ENCODE measurements around the gene UBAP1.
"Not testable (repeated sequence)": the region's sequence is repeated elsewhere in the genome, so short reads cannot be mapped to it uniquely, and the experiment has no call there.

UBAP1 gene

DNA sequence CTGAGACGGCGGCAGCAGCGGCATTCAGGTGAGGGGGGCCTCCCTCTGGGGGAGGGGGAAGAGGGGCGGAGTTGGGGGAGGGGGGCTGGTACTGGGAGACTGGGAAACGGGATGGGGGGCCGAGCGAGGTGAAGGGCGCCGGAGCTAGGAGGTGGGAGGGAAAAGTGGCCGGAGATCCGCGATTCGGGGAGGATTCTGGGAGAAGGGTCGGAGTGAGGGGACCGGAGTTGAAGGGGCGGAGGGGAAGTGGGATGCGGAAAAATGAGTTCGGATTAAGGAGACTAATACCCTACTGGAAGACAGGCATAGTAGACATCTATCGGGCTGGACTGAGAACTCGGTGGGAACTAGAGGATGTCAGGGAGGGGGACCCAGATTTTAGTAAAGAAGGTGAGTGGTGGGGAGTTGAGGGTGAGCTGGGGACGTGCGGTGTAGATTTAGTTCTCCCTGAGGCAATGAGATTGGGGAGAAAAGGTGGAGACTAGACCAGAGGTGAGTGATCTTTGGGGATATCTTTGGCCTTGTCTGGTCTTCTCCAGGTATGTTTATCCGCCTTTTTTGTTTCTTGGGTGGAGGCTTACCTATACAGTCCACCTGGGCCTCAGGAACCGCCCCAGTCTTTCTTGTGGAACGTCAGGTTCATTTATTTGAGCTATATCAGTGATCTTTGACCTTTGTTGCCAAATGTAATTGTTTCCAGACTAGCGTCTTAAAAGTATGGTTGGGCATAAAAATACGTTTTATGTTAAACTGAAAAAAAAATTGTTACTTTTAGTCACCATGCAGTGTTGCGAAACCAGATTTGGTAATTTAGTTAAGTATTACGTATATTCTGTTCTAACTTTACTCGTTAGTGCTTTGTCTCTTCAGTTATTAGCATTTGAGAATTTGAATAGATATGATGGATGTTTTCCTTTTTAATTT is 632 bp downstream of the UBAP1 start:
- in situ Hi-C loops (cut with HindIII; ENCODE audit: low sequenced_read_pairs): no loop called here
- DNase-seq (ENCODE audit: low read depth): peak; percentile 4
- TF ChIP-seq, protein P1, sequence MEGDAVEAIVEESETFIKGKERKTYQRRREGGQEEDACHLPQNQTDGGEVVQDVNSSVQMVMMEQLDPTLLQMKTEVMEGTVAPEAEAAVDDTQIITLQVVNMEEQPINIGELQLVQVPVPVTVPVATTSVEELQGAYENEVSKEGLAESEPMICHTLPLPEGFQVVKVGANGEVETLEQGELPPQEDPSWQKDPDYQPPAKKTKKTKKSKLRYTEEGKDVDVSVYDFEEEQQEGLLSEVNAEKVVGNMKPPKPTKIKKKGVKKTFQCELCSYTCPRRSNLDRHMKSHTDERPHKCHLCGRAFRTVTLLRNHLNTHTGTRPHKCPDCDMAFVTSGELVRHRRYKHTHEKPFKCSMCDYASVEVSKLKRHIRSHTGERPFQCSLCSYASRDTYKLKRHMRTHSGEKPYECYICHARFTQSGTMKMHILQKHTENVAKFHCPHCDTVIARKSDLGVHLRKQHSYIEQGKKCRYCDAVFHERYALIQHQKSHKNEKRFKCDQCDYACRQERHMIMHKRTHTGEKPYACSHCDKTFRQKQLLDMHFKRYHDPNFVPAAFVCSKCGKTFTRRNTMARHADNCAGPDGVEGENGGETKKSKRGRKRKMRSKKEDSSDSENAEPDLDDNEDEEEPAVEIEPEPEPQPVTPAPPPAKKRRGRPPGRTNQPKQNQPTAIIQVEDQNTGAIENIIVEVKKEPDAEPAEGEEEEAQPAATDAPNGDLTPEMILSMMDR (IDR thresholded peaks at IDR 0.05; ENCODE audit: low read depth, low read length, missing control alignments): no peak
- H3K4me3 ChIP-seq (ENCODE audit: low read depth, low read length): peak overlapping the region; percentile 58

DNA sequence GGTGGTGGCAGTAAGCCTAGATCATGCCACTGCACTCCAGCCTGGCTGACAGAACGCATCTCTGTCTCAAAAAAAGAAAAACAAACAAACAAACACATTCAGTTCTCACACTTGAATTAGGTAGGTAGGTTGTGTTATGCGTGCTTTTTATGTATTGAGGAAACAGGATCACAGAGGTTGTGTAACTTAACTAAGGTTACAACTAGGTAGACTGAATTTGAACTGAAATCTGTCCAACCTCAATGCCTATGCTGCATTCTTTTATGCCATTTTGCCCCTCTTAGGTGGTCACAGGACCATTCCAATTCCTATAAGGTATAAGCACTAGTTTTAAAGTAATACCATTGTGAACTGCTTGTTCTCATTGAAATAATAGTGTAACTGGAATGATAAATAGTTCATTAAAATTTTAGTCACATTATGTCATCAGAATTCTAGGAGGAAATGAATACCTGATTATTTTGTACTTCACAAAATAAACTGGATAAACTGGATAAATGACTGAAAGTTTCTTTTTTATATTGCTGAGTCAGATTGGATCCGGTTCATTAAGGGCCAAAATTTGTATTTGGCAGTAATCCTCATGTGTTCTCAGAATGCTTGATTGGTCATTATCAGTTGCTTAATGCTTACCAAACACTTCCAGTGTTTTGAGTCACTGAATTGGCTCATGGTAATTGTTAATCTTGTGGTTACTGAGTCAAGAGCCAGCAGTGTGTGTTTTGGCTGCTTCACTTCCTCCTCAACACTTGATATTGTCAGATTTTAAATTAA is 7.1 kb downstream of the UBAP1 start:
- H3K4me3 ChIP-seq (ENCODE audit: low read depth, low read length): no peak overlapping the region
- in situ Hi-C loops (cut with HindIII; ENCODE audit: low sequenced_read_pairs): no loop called here
- peak; percentile 97 for DNase-seq (ENCODE audit: low read depth)
- TF ChIP-seq, protein P1 (IDR thresholded peaks at IDR 0.05; ENCODE audit: low read depth, low read length, missing control alignments): no peak

DNA sequence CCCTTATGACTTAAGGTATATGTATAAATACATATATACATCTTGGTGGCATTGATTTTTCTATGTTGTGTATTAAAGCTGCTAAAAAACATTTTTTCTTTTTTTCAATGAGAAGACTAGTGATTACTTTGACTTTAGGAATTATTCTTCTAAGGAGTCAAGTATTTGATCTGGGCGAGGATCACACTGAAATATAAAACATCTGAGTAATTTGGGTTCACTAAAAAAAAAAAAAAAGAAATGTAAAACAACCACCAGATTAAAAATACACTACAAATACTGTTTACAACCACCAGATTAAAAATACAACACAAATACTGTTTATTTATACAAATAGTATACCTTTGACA is 9.0 kb downstream of the UBAP1 start:
- in situ Hi-C loops (cut with HindIII; ENCODE audit: low sequenced_read_pairs): no loop called here
- TF ChIP-seq, protein P1 (IDR thresholded peaks at IDR 0.05; ENCODE audit: low read depth, low read length, missing control alignments): no peak
- no peak overlapping the region for H3K4me3 ChIP-seq (ENCODE audit: low read depth, low read length)
- DNase-seq (ENCODE audit: low read depth): no peak

DNA sequence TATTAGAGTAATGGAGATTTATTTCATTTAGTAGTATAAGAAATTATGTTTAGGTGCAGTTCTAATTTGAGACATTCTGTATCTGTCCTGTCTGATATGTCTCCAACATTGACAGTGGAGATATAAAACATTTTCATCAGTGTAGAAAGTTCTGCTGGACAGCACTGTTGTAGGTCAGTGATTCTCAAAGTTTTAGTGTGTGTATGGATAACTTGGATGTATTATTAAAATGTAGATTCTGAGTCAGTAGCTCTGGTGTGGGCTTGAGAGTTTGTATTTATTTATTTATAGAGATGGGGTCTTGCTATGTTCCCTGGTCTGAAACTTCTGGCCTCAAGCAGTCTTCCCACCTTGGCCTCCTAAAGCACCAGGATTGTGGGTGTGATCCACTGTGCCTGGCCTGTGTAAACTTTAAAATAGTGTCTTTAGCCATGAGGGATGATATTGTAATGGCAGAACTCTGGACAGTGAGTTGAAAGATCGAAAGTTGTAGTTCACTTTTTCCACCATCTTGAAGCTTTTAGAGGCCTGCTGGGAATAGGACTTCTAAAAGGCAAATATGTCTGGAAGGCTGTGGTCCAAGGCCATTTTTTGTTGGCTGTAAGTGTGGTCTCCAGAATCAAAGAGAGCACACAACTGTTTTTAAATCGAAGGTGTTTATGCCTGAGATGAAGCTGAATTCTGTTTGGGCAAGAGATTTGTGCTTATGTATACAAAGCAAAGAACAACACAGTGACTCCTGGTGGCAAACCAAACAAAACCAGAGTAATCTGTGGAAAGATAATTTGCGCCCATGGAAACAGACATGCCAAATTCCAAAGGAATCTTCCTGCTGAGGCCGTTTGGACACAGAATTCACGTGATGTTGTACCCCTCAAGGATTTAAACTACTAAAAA is 12.4 kb downstream of the UBAP1 start:
- TF ChIP-seq, protein P1 (IDR thresholded peaks at IDR 0.05; ENCODE audit: low read depth, low read length, missing control alignments): peak; percentile 55
- no peak overlapping the region for H3K4me3 ChIP-seq (ENCODE audit: low read depth, low read length)
- DNase-seq (ENCODE audit: low read depth): peak; percentile 38
- in situ Hi-C loops (cut with HindIII; ENCODE audit: low sequenced_read_pairs): no loop called here

DNA sequence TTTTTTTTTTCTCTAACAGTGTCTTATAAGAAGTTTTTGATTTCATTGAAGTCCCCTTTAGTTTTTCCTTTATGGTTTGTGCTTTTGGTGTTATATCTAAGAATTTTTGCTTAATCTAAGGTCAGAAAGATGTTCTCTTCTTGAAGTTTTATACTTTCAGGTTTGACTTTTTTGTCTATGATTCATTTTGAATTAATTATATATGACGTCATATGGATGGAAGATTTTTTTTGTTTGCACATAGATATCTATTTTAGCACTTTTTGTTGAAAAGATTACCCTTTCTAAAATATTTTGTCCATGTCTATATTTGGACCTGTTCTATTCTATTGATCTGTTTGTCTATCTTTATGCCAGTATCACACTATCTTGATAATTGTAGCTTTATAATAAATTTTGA is 16.3 kb downstream of the UBAP1 start:
- no peak for DNase-seq (ENCODE audit: low read depth)
- in situ Hi-C loops (cut with HindIII; ENCODE audit: low sequenced_read_pairs): no loop called here
- TF ChIP-seq, protein P1 (IDR thresholded peaks at IDR 0.05; ENCODE audit: low read depth, low read length, missing control alignments): no peak
- H3K4me3 ChIP-seq (ENCODE audit: low read depth, low read length): no peak overlapping the region

DNA sequence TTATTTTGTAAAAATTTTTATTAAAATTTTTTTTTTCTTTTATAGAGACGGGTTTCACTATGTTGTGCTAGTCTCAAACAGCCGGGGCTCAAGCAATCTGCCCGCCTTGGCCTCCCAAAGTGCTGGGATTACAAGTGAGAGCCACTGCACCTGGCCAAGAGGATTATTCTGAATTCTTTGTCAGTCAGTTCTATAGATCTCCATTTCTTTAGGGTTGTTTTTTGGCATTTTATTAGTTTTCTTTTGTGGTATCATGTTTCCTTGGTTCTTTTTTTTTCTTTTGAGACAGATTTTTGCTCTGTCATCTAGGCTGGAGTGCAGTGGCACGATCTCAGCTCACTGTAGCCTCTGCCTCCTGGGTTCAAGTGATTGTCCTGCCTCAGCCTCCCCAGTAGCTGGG is 18.4 kb downstream of the UBAP1 start:
- DNase-seq (ENCODE audit: low read depth); H3K4me3 ChIP-seq (ENCODE audit: low read depth, low read length); in situ Hi-C loops (cut with HindIII; ENCODE audit: low sequenced_read_pairs): not testable (repeated sequence)
